SU-DHL-6 (cell line): Measurements from ENCODE around the gene AHR.
A peak's percentile ranks its signal among the peaks of the same experiment; 100 is the strongest.

Experiments used
- H2AFZ ChIP-seq: fragments of 200-600 bp; sonication (generic); 2 replicates; pipeline ENCODE4 v1.6.1; 2014; ENCODE audit warnings: low read depth, mild to moderate bottlenecking, moderate library complexity, mixed read lengths, antibody characterized with exemption, low read length; ENCODE audit not compliant: severe bottlenecking
- H3F3A ChIP-seq: fragments of 200-600 bp; shearing (Covaris generic); 2 replicates; pipeline ENCODE4 v1.6.0; 2016; ENCODE audit warnings: antibody characterized with exemption, mild to moderate bottlenecking; ENCODE audit not compliant: insufficient read depth
- H3K27ac ChIP-seq: fragments of 200-600 bp; sonication (generic); 2 replicates; pipeline ENCODE4 v1.5.1; 2016; ENCODE audit warnings: low read depth, mild to moderate bottlenecking, low read length, moderate library complexity, mixed read lengths
- H3K27me3 ChIP-seq: fragments of 200-600 bp; sonication (generic), shearing (Covaris generic); 2 replicates; pipeline ENCODE4 v1.6.0; 2014; ENCODE audit warnings: mild to moderate bottlenecking, low read length
- H3K36me3 ChIP-seq: fragments of 200-600 bp; sonication (generic); 2 replicates; pipeline ENCODE4 v1.6.1; 2014; ENCODE audit warnings: mild to moderate bottlenecking, low read length, mixed read lengths
- H3K4me2 ChIP-seq: fragments of 300-600, 200-600 bp; shearing (Covaris generic), sonication (generic); 2 replicates; pipeline ENCODE4 v1.6.0; 2014; ENCODE audit warnings: low read length, low read depth, mild to moderate bottlenecking; ENCODE audit not compliant: poor library complexity, severe bottlenecking
- H3K4me3 ChIP-seq: fragments of 200-600 bp; sonication (generic); 2 replicates; pipeline ENCODE4 v1.5.1; 2014; ENCODE audit warnings: antibody characterized with exemption, low read length, mild to moderate bottlenecking, mixed read lengths; ENCODE audit not compliant: insufficient read depth, poor library complexity, severe bottlenecking
- H3K79me2 ChIP-seq: fragments of 200-600 bp; sonication (generic); 2 replicates; pipeline ENCODE4 v1.6.1; 2014; ENCODE audit warnings: mild to moderate bottlenecking, low read length, moderate library complexity; ENCODE audit not compliant: insufficient read depth
- H3K9ac ChIP-seq: fragments of 200-600 bp; sonication (generic); 2 replicates; pipeline ENCODE4 v1.7.0; 2014; ENCODE audit warnings: mild to moderate bottlenecking, low read length
- H3K9me2 ChIP-seq: fragments of 200-600 bp; sonication (generic); replicated peaks from 2 replicates; pipeline ENCODE4 v1.6.1; 2014; ENCODE audit warnings: low read length; ENCODE audit not compliant: insufficient read depth
- H3K9me3 ChIP-seq: fragments of 200-600 bp; sonication (generic); 2 replicates; pipeline ENCODE4 v1.6.1; 2014; ENCODE audit warnings: low read length, mixed read lengths; ENCODE audit not compliant: insufficient read depth
- H4K20me1 ChIP-seq: fragments of 200-600 bp; sonication (generic); 2 replicates; pipeline ENCODE4 v1.6.1; 2014; ENCODE audit warnings: low read depth, mild to moderate bottlenecking, antibody characterized with exemption, low read length, moderate library complexity, mixed read lengths
- CTCF ChIP-seq: fragments of 200-600 bp; sonication (generic); IDR thresholded peaks from one replicate; pipeline ENCODE4 v1.5.1; 2017; ENCODE audit warnings: antibody characterized with exemption, mild to moderate bottlenecking, low read length, moderate library complexity; ENCODE audit not compliant: insufficient read depth, poor library complexity, severe bottlenecking
- EZH2phosphoT487 ChIP-seq: fragments of 200-600 bp; sonication (generic), shearing (Covaris generic); conservative IDR thresholded peaks from 2 replicates; pipeline ENCODE4 v1.6.1; 2018; ENCODE audit warnings: mild to moderate bottlenecking, antibody characterized with exemption, low read length, moderate library complexity, mixed read lengths

Gene AHR

GRCh38 chr7:17302575-17303142 lies 4.2 kb downstream of the AHR start:
- H3K4me2 ChIP-seq: peak overlapping the region; percentile 62
- H3K9me2 ChIP-seq: no peaks in the 10 kb centered on the region; the same call in 1 of the 2 replicates
- H3K9me3 ChIP-seq: no peaks in the 10 kb centered on the region
- no peaks in the 10 kb centered on the region; the same call in 1 of the 2 replicates for H3K36me3 ChIP-seq
- no peak overlapping the region for H3K27ac ChIP-seq
- no peak for TF ChIP-seq CTCF
- H3K9ac ChIP-seq: no peak overlapping the region
- peaks cover 82% of the 10 kb centered on the region for H3K79me2 ChIP-seq
- H3K27me3 ChIP-seq: no peaks in the 10 kb centered on the region
- H3K4me3 ChIP-seq: no peak overlapping the region
- peaks cover 59% of the 10 kb centered on the region for H4K20me1 ChIP-seq
- no peak overlapping the region for H2AFZ ChIP-seq
- H3F3A ChIP-seq: peaks cover 22% of the 10 kb centered on the region; the same call in 1 of the 2 replicates

GRCh38 chr7:17304926-17305325 lies 6.5 kb downstream of the AHR start:
- TF ChIP-seq EZH2phosphoT487: no peak
- no peak for TF ChIP-seq CTCF
- no peak overlapping the region for H3K27ac ChIP-seq
- no peak overlapping the region for H3K4me2 ChIP-seq
- H3K9me3 ChIP-seq: no peaks in the 10 kb centered on the region
- H3K27me3 ChIP-seq: no peaks in the 10 kb centered on the region
- no peak overlapping the region for H3K4me3 ChIP-seq
- peaks cover 70% of the 10 kb centered on the region for H4K20me1 ChIP-seq
- no peaks in the 10 kb centered on the region for H3K36me3 ChIP-seq
- no peak overlapping the region for H2AFZ ChIP-seq
- H3K9me2 ChIP-seq: no peaks in the 10 kb centered on the region
- H3K9ac ChIP-seq: no peak overlapping the region
- peaks cover 91% of the 10 kb centered on the region for H3K79me2 ChIP-seq
- H3F3A ChIP-seq: peaks cover 12% of the 10 kb centered on the region; the same call in 1 of the 2 replicates

GRCh38 chr7:17305387-17306171 lies 7.1 kb downstream of the AHR start:
- Histone ChIP-seq H4K20me1 (peaks cover 70% of the 10 kb centered on the region), H3K79me2 (peaks cover 85% of the 10 kb centered on the region), H3K4me2 (no peak overlapping the region)

More at GRCh38 chr7:17305387-17306171, 7.1 kb downstream of the AHR start:
- Histone ChIP-seq H3K27me3 (no peaks in the 10 kb centered on the region), H3K27ac (no peak overlapping the region), H3F3A (peaks cover 7% of the 10 kb centered on the region; the same call in 1 of the 2 replicates), H3K9me3 (no peaks in the 10 kb centered on the region), H3K36me3 (no peaks in the 10 kb centered on the region), H3K9me2 (no peaks in the 10 kb centered on the region), H3K9ac (no peak overlapping the region), H2AFZ (no peak overlapping the region), H3K4me3 (no peak overlapping the region)
- TF ChIP-seq EZH2phosphoT487 (no peak), CTCF (no peak)
